ENCODE results near the gene LARGE1. TPM values are rescaled to one million over a fixed set of nuclear protein-coding genes. Genes with fewer than 3 reads are reported as not detected.

Gene LARGE1
- total and polyA plus RNA-seq, 9 of the 15 experiments (the other 6 are each of a cell fraction or from before 2014, with no cell fraction given) = 0.01 to 0.66 (median 0.14) TPM; not detected in 2

DNA sequence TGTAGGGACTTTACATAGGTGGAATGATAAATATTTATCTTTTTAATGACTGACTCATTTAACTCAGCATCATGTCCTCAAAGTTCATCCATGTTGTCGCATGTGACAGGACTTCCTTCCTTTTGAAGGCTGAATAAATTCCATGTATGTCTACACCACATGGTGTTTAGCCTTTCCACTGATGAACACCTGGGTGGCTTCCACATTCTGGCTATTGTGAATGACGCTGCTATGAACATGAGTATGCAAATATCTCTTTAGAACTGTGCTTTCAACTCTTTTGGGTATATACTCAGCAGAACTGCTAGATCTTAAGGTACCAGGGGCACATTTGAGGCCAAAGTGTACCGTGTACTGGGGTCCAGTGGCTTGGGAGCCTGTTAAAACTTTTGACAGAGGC, 24.1 kb downstream of the LARGE1 start:
- CTCF ChIA-PET (ENCODE audit: low intra/inter-chr PET ratio) = no interaction called here
- no peak overlapping the region for H3K27ac ChIP-seq (ENCODE audit: extremely low read depth, low read depth, low read length)
- no peaks in the 10 kb centered on the region for H3K79me2 ChIP-seq (ENCODE audit: control insufficient read depth, insufficient read depth, low read length)
- no TSS peak for BruUV-seq (replicated peaks)
- H3K9ac ChIP-seq (ENCODE audit: insufficient read depth in 1 of 2, low read depth in 2 of 2, low read length in 2 of 2) = no peak overlapping the region
- 0% methylated on average over 3 of the region's 3 CpGs for WGBS (ENCODE audit: insufficient coverage, low coverage, missing lambda C conversion rate)
- no peak for FAIRE-seq
- TF ChIP-seq HCFC1 (IDR thresholded peaks at IDR 0.05; ENCODE audit: low read depth, low read length) (no peak), SUPT5H (IDR thresholded peaks at IDR 0.05) (no peak), ZNF212 (CRISPR knock-in tag; IDR thresholded peaks at IDR 0.05) (no peak), POLR3A (IDR thresholded peaks at IDR 0.05; ENCODE audit: borderline replicate concordance, extremely low read depth, insufficient read depth, insufficient read length) (no peak), ZFPM2 (CRISPR knock-in tag; IDR thresholded peaks at IDR 0.05) (no peak), BRCA1 (IDR thresholded peaks at IDR 0.05) (no peak), BRCA1 (CRISPR knock-in tag; IDR thresholded peaks at IDR 0.05) (no peak), COPS2 (conservative IDR thresholded peaks at IDR 0.05) (no peak)
- TF ChIP-seq, protein P1, sequence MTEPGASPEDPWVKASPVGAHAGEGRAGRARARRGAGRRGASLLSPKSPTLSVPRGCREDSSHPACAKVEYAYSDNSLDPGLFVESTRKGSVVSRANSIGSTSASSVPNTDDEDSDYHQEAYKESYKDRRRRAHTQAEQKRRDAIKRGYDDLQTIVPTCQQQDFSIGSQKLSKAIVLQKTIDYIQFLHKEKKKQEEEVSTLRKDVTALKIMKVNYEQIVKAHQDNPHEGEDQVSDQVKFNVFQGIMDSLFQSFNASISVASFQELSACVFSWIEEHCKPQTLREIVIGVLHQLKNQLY (CRISPR knock-in tag; conservative IDR thresholded peaks at IDR 0.05) = no peak
- TF ChIP-seq, protein P2, sequence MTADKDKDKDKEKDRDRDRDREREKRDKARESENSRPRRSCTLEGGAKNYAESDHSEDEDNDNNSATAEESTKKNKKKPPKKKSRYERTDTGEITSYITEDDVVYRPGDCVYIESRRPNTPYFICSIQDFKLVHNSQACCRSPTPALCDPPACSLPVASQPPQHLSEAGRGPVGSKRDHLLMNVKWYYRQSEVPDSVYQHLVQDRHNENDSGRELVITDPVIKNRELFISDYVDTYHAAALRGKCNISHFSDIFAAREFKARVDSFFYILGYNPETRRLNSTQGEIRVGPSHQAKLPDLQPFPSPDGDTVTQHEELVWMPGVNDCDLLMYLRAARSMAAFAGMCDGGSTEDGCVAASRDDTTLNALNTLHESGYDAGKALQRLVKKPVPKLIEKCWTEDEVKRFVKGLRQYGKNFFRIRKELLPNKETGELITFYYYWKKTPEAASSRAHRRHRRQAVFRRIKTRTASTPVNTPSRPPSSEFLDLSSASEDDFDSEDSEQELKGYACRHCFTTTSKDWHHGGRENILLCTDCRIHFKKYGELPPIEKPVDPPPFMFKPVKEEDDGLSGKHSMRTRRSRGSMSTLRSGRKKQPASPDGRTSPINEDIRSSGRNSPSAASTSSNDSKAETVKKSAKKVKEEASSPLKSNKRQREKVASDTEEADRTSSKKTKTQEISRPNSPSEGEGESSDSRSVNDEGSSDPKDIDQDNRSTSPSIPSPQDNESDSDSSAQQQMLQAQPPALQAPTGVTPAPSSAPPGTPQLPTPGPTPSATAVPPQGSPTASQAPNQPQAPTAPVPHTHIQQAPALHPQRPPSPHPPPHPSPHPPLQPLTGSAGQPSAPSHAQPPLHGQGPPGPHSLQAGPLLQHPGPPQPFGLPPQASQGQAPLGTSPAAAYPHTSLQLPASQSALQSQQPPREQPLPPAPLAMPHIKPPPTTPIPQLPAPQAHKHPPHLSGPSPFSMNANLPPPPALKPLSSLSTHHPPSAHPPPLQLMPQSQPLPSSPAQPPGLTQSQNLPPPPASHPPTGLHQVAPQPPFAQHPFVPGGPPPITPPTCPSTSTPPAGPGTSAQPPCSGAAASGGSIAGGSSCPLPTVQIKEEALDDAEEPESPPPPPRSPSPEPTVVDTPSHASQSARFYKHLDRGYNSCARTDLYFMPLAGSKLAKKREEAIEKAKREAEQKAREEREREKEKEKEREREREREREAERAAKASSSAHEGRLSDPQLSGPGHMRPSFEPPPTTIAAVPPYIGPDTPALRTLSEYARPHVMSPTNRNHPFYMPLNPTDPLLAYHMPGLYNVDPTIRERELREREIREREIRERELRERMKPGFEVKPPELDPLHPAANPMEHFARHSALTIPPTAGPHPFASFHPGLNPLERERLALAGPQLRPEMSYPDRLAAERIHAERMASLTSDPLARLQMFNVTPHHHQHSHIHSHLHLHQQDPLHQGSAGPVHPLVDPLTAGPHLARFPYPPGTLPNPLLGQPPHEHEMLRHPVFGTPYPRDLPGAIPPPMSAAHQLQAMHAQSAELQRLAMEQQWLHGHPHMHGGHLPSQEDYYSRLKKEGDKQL (CRISPR knock-in tag; IDR thresholded peaks at IDR 0.05; ENCODE audit: borderline replicate concordance) = no peak
- no peaks in the 10 kb centered on the region for H3K9me3 ChIP-seq (replicated peaks; ENCODE audit: control insufficient read depth, insufficient read depth, low read depth, low read length)
- DNase-seq (ENCODE audit: extremely low read depth in 1 of 4, low spot score in 3 of 4) = no peak
- no peaks in the 10 kb centered on the region for H4K20me1 ChIP-seq (replicated peaks; ENCODE audit: control insufficient read depth, insufficient read depth, low read length)
- H3K4me1 ChIP-seq (replicated peaks in 1 of 2; ENCODE audit: control insufficient read depth in 2 of 2, insufficient read depth in 2 of 2, low read length in 2 of 2) = no peaks in the 10 kb centered on the region
- in situ Hi-C loops (cut with MboI) (no loop called here), intact Hi-C loops (cut with micrococcal nuclease) (no loop called here)
- POLR2A ChIA-PET = no interaction called here
- H3K4me3 ChIP-seq = no peak overlapping the region
- H3K4me2 ChIP-seq (ENCODE audit: insufficient read depth, low read length) = no peak overlapping the region
- H2AFZ ChIP-seq (ENCODE audit: low read depth, low read length) = no peak overlapping the region
- no peaks in the 10 kb centered on the region for H3K27me3 ChIP-seq (ENCODE audit: control insufficient read depth in 2 of 2, insufficient read depth in 2 of 2, low read length in 2 of 2)
- H3K36me3 ChIP-seq (ENCODE audit: control insufficient read depth, insufficient read depth, low read length) = no peaks in the 10 kb centered on the region
- H3K9me1 ChIP-seq (ENCODE audit: control insufficient read depth, insufficient read depth, low read length) = no peaks in the 10 kb centered on the region
- ATAC-seq = no peak

Measured in K562 (cell line).